Measurements from ENCODE around the gene GSN. TPM values are rescaled to one million over a fixed set of nuclear protein-coding genes. Genes with fewer than 3 reads are reported as not detected.

GSN gene
- total RNA-seq, 3 donors from 2014 or later, result 1,290 to 13,922 (median 1,437) TPM

DNA sequence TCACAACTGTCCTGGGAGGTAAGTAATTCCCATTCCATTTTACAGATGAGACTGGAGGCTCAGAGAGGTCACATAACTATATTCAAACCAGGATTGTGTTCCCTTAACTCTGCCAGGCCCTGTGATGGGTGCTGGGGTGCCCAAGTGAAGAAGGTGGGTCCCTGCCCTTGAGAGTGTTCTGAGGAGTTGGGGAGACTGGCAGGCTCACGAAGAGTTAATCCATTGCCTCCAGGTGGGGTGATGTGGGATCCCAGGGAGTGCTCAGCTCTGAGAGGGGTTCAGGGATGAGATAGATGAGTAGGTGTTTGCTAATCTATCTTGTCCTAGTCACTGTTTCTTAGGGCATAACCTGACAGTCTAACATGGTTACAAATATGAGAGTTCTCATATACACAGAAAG, 36.7 kb downstream of the GSN start:
- no peaks in the 10 kb centered on the region for H3K36me3 ChIP-seq
- TF ChIP-seq POLR2AphosphoS5 (IDR thresholded peaks at IDR 0.05) (no peak), POLR2A (IDR thresholded peaks at IDR 0.05) (no peak)
- TF ChIP-seq, protein P1, sequence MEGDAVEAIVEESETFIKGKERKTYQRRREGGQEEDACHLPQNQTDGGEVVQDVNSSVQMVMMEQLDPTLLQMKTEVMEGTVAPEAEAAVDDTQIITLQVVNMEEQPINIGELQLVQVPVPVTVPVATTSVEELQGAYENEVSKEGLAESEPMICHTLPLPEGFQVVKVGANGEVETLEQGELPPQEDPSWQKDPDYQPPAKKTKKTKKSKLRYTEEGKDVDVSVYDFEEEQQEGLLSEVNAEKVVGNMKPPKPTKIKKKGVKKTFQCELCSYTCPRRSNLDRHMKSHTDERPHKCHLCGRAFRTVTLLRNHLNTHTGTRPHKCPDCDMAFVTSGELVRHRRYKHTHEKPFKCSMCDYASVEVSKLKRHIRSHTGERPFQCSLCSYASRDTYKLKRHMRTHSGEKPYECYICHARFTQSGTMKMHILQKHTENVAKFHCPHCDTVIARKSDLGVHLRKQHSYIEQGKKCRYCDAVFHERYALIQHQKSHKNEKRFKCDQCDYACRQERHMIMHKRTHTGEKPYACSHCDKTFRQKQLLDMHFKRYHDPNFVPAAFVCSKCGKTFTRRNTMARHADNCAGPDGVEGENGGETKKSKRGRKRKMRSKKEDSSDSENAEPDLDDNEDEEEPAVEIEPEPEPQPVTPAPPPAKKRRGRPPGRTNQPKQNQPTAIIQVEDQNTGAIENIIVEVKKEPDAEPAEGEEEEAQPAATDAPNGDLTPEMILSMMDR (IDR thresholded peaks at IDR 0.05), result no peak
- intact Hi-C loops (cut with DNase I; ENCODE audit: low total_unique reads), result no loop called here
- H3K9me3 ChIP-seq, result no peaks in the 10 kb centered on the region
- DNase-seq (ENCODE audit: low spot score in 2 of 2), result no peak
- peaks cover 8 to 22% of the 10 kb centered on the region in 2 donors for H3K4me1 ChIP-seq
- H3K4me3 ChIP-seq, result peak overlapping the region in 2 of 3 donors; percentile 44 to 62
- peak overlapping the region; percentile 49 to 89 for H3K27ac ChIP-seq
- no peaks in the 10 kb centered on the region for H3K27me3 ChIP-seq

DNA sequence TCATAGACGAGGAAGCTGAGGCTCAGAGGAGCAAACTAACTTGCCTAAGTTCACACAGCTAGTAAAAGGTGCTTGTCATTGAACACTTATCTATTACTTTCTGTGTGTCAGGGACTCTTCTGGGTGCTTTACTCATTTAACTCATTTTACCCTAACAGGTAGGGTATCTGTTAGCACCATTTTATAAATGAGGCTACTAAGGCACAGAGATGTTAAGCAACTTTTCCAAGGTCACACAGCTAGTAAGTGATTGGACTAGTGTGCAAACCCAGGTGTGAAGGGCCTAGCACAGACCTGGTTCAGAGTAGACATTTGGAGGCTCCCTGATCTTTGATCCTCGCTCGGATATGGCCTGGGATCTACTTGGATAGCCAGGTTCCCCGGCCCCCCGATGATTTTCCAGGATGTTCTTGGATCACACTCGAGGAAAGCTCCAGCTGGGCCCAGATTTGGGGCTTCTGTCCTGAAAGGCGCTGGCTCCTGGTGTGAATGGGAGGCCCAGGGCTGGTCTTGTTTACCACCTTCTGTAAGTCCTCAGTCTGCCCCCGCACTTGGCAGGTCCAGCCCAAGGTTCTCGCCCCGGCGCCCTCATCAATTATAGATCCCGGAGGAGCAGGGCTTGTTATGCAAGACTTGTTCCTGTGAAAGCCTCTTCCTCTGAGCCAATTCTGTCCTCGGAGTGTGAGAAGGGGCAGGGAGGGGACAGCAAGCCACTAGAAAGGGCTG, 37.5 kb downstream of the GSN start:
- intact Hi-C loops (cut with DNase I; ENCODE audit: low total_unique reads), result no loop called here
- H3K9me3 ChIP-seq, result no peaks in the 10 kb centered on the region
- H3K4me3 ChIP-seq, result peak overlapping the region; percentile 0 to 62 (median 44)
- no peaks in the 10 kb centered on the region for H3K27me3 ChIP-seq
- TF ChIP-seq, protein P1 (IDR thresholded peaks at IDR 0.05), result no peak
- TF ChIP-seq POLR2A (IDR thresholded peaks at IDR 0.05) (no peak), POLR2AphosphoS5 (IDR thresholded peaks at IDR 0.05) (peak; percentile 72 to 94 (median 73))
- peak; percentile 61 to 90 for DNase-seq (ENCODE audit: low spot score in 2 of 2)
- H3K27ac ChIP-seq, result peak overlapping the region; percentile 49 to 89
- peaks cover 8 to 22% of the 10 kb centered on the region in 2 donors for H3K4me1 ChIP-seq
- peaks cover 3% of the 10 kb centered on the region for H3K36me3 ChIP-seq

DNA sequence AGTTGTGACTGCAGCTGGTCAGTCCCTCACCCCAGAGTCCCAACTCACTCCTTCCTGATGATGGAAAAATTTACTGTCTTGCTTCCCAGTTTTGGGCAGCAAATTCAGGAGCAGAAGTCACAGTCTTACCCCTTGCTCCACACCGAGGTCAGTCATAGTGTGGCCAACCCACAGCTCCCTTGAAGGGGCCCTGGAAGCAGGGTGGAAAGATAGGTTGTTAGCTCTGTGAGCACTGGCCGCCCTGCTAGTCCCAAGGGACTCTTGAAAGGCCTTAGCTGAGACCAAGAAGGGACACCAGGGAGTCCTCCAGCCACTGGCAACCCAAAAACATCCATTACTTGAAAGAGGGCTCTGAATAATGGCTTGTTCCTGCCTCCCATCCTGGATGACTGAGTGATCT, 40.0 kb downstream of the GSN start:
- Histone ChIP-seq H3K27ac (peak overlapping the region in 1 of 2 donors; percentile 66), H3K4me1 (peaks cover 3 to 19% of the 10 kb centered on the region in 2 donors)

DNA sequence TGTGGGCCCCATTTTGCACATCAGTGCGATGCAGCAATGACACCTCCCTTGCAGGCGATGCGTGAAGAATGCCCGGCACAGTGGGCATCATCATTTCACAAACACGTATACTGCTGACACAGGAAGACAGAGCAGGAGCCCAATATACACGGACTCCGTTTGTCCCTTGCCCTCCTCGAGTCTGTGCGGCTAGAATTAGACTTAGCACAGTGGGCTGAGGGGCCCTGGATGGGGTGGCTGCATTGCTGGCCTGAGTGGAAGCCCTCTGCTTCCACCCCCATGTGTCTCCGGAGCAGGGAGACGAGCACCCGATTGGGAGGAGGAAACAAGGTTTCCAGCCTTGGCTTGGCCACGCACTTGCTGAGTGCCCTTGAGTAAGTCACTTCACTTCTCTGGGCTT, 40.8 kb downstream of the GSN start:
- DNase-seq (ENCODE audit: low spot score in 2 of 2), result no peak
- Histone ChIP-seq H3K27me3 (no peaks in the 10 kb centered on the region), H3K4me1 (peaks cover 3 to 17% of the 10 kb centered on the region in 2 donors), H3K36me3 (peaks cover 14% of the 10 kb centered on the region), H3K4me3 (no peak overlapping the region), H3K27ac (peak overlapping the region; percentile 48 to 59), H3K9me3 (no peaks in the 10 kb centered on the region)
- intact Hi-C loops (cut with DNase I; ENCODE audit: low total_unique reads), result no loop called here
- TF ChIP-seq POLR2AphosphoS5 (IDR thresholded peaks at IDR 0.05) (no peak), POLR2A (IDR thresholded peaks at IDR 0.05) (no peak)
- TF ChIP-seq, protein P1 (IDR thresholded peaks at IDR 0.05), result no peak

More for the DNA sequence above, 40.0 kb downstream of the GSN start:
- Histone ChIP-seq H3K9me3 (no peaks in the 10 kb centered on the region), H3K36me3 (peaks cover 13% of the 10 kb centered on the region), H3K4me3 (no peak overlapping the region), H3K27me3 (no peaks in the 10 kb centered on the region)
- TF ChIP-seq POLR2A (IDR thresholded peaks at IDR 0.05) (no peak), POLR2AphosphoS5 (IDR thresholded peaks at IDR 0.05) (no peak)
- TF ChIP-seq, protein P1 (IDR thresholded peaks at IDR 0.05), result no peak
- intact Hi-C loops (cut with DNase I; ENCODE audit: low total_unique reads), result no loop called here
- DNase-seq (ENCODE audit: low spot score in 2 of 2), result no peak

DNA sequence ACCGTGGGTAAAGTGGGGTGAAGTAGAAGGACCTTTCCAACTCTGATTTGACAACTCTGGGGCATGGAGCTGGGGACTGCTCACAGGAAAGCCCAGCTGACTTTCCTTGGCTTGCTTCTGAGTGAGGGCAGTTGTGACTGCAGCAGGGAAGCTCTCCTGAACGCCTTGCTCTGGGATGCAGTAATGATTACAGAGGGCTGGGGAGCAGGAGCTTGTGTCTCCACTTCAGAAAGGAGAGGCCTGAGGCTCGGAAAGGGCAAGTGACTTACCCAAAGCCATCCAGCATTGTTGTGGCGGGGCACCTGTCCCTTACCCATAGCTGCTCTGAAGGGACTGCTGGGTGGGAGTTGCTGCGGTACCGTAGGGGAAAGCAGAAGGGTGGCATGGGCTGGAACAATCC, 41.2 kb downstream of the GSN start:
- TF ChIP-seq, protein P1 (IDR thresholded peaks at IDR 0.05), result no peak
- TF ChIP-seq POLR2AphosphoS5 (IDR thresholded peaks at IDR 0.05) (no peak), POLR2A (IDR thresholded peaks at IDR 0.05) (no peak)
- Histone ChIP-seq H3K4me1 (peaks cover 3 to 17% of the 10 kb centered on the region in 2 donors), H3K4me3 (no peak overlapping the region), H3K36me3 (peaks cover 17% of the 10 kb centered on the region), H3K27me3 (no peaks in the 10 kb centered on the region), H3K27ac (peak overlapping the region; percentile 48 to 59), H3K9me3 (no peaks in the 10 kb centered on the region)
- intact Hi-C loops (cut with DNase I; ENCODE audit: low total_unique reads), result no loop called here
- DNase-seq (ENCODE audit: low spot score in 2 of 2), result no peak

All from breast epithelium (tissue), 4 donors.